Peyer's patch (tissue), 4 donors: Measurements from ENCODE around the gene TMEM131L. TPM values are rescaled to one million over a fixed set of nuclear protein-coding genes. Genes with fewer than 3 reads are reported as not detected.
A peak's percentile ranks its signal among the peaks of the same experiment; 100 is the strongest.

Experiments used
- DNase-seq, 3 donors: peaks; one replicate each; pipeline ENCODE4 v3.0.0-alpha.2; 2017 to 2019
- H3K27ac ChIP-seq, 4 donors: fragments of 200-600 bp; sonication (generic); one replicate each; pipeline ENCODE4 v1.5.1; 2016 to 2019
- H3K27me3 ChIP-seq, 2 donors: fragments of 200-600 bp; sonication (generic); one replicate each; pipeline ENCODE4 v1.5.1; 2019
- H3K36me3 ChIP-seq, 3 donors: fragments of 200-600 bp; sonication (generic); one replicate each; pipeline ENCODE4 v1.5.1; 2016 to 2019
- H3K4me1 ChIP-seq, 4 donors: fragments of 200-600 bp; sonication (generic); one replicate each; pipeline ENCODE4 v1.5.1; 2016 to 2019
- H3K4me3 ChIP-seq, 4 donors: fragments of 200-600 bp; sonication (generic); 1 replicate in 3 of 4; 2 replicates in 1 of 4; pipeline ENCODE4 v1.5.1; 2016 to 2019; ENCODE audit warnings: mild to moderate bottlenecking in 1 of 4
- H3K9me3 ChIP-seq, 4 donors: fragments of 200-600 bp; sonication (generic); one replicate each; pipeline ENCODE4 v1.5.1; 2016 to 2019; ENCODE audit warnings: mild to moderate bottlenecking in 1 of 4
- POLR2A ChIP-seq, 2 donors: fragments of 450-650 bp; IDR thresholded peaks; one replicate each; pipeline ENCODE4 v1.5.1; 2017; ENCODE audit warnings: antibody characterized with exemption in 2 of 2, mild to moderate bottlenecking in 2 of 2, moderate library complexity in 2 of 2
- total RNA-seq, 4 donors: library from RNA; depleted of rRNA; stranded (reverse); fragments of >200 nt; gene quantifications; one replicate each; pipeline ENCODE4 v1.1.0, GENCODE V29; 2016
- TF ChIP-seq, protein P1 (sequence below), 6 experiments: fragments of 450-650 bp in 4 of 6; fragments of 200-600 bp in 2 of 6; sonication (generic) in 1 of 6; IDR thresholded peaks; one replicate each; pipeline ENCODE4 v1.5.1; 2017 to 2019; ENCODE audit warnings: antibody characterized with exemption in 6 of 6, mild to moderate bottlenecking in 3 of 6, moderate library complexity in 1 of 6

TMEM131L gene
- total RNA-seq, 4 donors from 2014 or later, result 5.2 to 54.5 (median 7.0) TPM

DNA sequence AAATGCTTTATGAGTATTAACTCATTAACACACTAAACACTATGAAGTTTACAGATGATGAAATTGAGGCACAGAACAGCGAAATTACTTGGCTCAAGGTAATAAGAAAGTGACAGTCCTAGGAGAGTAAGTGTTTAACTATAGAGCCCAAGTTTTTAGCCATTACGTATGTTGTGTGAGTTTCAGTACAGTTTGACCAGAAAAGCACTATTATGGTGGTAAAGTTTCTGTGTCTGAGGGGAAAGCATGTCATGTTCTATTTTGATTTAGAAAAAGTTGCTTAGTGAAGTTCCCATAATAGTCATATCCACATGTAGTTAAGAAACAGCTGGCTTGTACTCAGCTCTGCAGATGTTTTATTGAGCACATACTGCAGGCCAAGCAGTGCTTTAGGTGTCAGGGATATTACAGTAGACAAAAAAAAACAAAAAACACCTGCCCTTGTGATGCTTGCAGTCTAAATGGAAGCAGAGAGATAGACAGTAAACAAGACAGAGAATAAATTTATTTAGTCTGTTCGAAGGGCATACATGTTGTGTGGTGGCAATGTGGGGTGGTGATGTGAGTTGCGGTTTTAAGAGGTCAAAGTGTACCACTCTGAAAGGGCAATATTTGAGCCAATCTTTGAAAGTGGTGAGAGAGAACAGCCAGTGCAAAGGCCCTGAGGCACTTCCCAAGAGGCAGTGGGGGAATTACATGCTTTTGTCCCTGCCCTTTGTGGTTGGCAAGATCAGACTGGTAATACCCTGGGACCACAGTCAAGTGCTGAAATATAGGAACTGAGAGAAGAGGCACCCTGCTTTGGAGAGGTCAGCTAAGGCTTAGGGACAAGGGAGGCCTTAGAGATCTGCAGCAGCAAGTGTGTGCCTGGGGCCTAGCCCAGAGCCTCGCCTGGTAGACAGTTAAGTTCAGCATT is 6.2 kb downstream of the TMEM131L start:
- H3K27ac ChIP-seq, result peak overlapping the region in 2 of 4 donors; percentile 70 to 98
- TF ChIP-seq POLR2A (IDR thresholded peaks at IDR 0.05), result no peak
- TF ChIP-seq, protein P1, sequence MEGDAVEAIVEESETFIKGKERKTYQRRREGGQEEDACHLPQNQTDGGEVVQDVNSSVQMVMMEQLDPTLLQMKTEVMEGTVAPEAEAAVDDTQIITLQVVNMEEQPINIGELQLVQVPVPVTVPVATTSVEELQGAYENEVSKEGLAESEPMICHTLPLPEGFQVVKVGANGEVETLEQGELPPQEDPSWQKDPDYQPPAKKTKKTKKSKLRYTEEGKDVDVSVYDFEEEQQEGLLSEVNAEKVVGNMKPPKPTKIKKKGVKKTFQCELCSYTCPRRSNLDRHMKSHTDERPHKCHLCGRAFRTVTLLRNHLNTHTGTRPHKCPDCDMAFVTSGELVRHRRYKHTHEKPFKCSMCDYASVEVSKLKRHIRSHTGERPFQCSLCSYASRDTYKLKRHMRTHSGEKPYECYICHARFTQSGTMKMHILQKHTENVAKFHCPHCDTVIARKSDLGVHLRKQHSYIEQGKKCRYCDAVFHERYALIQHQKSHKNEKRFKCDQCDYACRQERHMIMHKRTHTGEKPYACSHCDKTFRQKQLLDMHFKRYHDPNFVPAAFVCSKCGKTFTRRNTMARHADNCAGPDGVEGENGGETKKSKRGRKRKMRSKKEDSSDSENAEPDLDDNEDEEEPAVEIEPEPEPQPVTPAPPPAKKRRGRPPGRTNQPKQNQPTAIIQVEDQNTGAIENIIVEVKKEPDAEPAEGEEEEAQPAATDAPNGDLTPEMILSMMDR (IDR thresholded peaks at IDR 0.05), result no peak
- H3K27me3 ChIP-seq, result no peaks in the 10 kb centered on the region
- H3K36me3 ChIP-seq, result peaks cover 0 to 7% (median 0%) of the 10 kb centered on the region in 3 donors
- no peak for DNase-seq
- no peaks in the 10 kb centered on the region for H3K9me3 ChIP-seq
- H3K4me3 ChIP-seq, result no peak overlapping the region
- H3K4me1 ChIP-seq, result peaks cover 0 to 18% (median 9%) of the 10 kb centered on the region in 4 donors

DNA sequence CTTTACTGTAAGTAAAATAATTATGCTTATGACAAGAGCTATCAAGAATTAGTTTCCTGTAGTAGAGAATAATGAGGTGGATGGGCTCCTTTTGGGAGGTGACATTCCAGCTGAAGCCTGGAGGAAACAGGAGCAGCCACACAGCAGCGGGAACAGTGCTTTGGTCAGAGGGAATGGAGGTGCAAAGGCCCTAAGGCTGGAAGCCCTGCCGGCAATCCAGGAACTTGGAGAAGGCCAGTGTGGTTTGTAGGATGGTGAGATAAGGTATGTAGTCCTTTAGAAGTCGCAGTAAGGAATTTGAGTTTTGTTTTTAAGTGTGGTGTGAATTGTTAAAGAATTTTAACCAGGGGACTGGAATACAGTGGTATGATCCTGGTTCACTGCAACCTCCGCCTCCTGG is 8.1 kb downstream of the TMEM131L start:
- no peak for TF ChIP-seq POLR2A (IDR thresholded peaks at IDR 0.05)
- TF ChIP-seq, protein P1 (IDR thresholded peaks at IDR 0.05), result no peak
- Histone ChIP-seq H3K36me3 (peaks cover 0 to 7% (median 0%) of the 10 kb centered on the region in 3 donors), H3K4me3 (no peak overlapping the region), H3K27ac (no peak overlapping the region), H3K9me3 (no peaks in the 10 kb centered on the region), H3K27me3 (no peaks in the 10 kb centered on the region), H3K4me1 (peaks cover 0 to 18% (median 9%) of the 10 kb centered on the region in 4 donors)
- DNase-seq, result no peak

DNA sequence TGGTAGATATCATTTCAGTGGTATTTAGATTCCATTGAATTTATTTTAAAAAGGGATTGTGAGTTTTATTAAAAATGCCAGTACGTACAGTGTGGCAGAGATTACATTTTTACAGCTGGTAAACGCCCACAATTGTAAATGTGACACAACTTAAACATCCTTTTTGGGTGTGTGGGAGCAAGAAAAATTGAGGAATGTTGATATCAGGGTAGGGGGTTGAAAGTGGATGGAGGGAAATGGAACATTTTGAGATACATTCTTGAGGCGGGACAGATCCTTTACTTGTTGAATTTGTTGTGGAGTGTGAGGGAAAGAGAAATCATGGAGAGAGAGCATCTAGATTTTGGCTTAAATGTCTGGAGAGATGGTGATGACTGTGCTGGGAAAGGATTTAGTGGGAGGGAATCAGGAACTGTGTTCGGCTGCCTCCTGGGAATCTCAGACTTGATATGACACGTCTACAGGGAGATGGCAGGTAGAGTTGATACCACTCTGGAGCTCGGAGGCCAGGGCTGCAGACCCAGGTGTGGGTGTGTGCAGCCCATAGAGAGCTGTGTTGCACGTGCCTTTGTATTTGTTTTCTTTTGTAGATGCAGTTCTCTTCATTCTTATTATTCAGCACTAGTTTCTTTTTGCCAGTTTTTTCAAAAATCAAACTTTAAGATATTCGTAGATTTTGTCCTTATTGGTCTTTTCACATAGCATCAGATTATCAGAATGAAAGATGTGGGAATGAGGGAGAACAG is 10.8 kb downstream of the TMEM131L start:
- peaks cover 0 to 12% (median 2%) of the 10 kb centered on the region in 4 donors for H3K4me1 ChIP-seq
- no peak for DNase-seq
- H3K27me3 ChIP-seq, result no peaks in the 10 kb centered on the region
- TF ChIP-seq, protein P1 (IDR thresholded peaks at IDR 0.05), result no peak
- no peak for TF ChIP-seq POLR2A (IDR thresholded peaks at IDR 0.05)
- H3K36me3 ChIP-seq, result peaks cover 0 to 7% (median 0%) of the 10 kb centered on the region in 3 donors
- no peak overlapping the region for H3K4me3 ChIP-seq
- H3K27ac ChIP-seq, result no peak overlapping the region
- no peaks in the 10 kb centered on the region for H3K9me3 ChIP-seq

DNA sequence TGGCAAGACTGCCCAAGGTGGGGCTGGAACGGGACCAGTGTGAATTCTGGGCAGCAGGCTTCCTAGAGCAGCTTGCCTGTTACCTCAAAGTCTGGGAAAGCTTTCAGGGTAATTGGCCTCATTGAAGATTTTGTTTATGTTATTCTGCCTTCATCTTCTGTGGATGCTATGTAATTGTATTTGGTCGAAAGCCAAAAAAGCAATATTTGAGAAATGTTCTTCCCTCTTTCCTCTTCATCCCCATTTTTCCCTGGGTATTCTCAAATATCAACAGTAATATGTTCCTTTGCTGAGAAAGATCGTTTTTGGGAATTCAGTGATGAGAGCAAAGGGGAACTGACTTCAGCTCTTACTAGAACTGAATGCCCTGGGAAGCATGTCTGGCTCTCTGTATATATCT is 12.9 kb downstream of the TMEM131L start:
- peaks cover 0 to 7% (median 0%) of the 10 kb centered on the region in 3 donors for H3K36me3 ChIP-seq
- peaks cover 0 to 6% (median 2%) of the 10 kb centered on the region in 4 donors for H3K4me1 ChIP-seq
- no peaks in the 10 kb centered on the region for H3K27me3 ChIP-seq
- H3K4me3 ChIP-seq, result no peak overlapping the region
- H3K27ac ChIP-seq, result no peak overlapping the region
- no peak for DNase-seq
- no peak for TF ChIP-seq POLR2A (IDR thresholded peaks at IDR 0.05)
- TF ChIP-seq, protein P1 (IDR thresholded peaks at IDR 0.05), result no peak
- no peaks in the 10 kb centered on the region for H3K9me3 ChIP-seq

DNA sequence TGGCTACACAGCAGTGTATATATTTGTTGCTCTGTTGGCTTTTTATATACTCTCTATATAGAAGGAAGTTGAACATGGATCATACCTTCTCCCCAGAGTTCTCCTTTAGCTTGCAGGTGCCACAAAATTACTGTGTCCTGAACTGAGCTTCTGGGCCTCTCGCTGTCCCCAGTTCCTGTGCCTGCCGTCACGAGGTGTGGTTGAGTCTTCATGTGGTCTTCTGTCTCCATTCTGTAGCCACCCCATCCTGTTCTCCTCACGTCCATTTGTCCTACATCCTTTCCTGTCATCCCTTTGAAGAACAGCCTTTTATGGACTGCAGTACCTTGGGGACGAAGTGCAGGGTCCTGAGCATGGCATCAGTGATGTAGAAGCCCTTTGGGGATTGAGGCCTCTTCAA is 14.5 kb downstream of the TMEM131L start:
- no peak for TF ChIP-seq POLR2A (IDR thresholded peaks at IDR 0.05)
- TF ChIP-seq, protein P1 (IDR thresholded peaks at IDR 0.05), result no peak
- H3K9me3 ChIP-seq, result no peaks in the 10 kb centered on the region
- peaks cover 0 to 6% (median 2%) of the 10 kb centered on the region in 4 donors for H3K4me1 ChIP-seq
- H3K27ac ChIP-seq, result peak overlapping the region in 1 of 4 donors; percentile 40
- no peaks in the 10 kb centered on the region for H3K36me3 ChIP-seq
- no peak overlapping the region for H3K4me3 ChIP-seq
- no peak for DNase-seq
- no peaks in the 10 kb centered on the region for H3K27me3 ChIP-seq
